HG03045 (cell line): ENCODE data around the gene TTC7B.

ENCODE experiments used
- ATAC-seq: cut with Tn5 transposase; IDR thresholded peaks from one replicate; pipeline ENCODE4 v1.9.1; 2021; ENCODE audit warnings: mild to moderate bottlenecking, moderate library complexity; ENCODE audit not compliant: unreplicated experiment

TTC7B gene

GRCh38 chr14:90676912-90677311, 139.3 kb downstream of the TTC7B start:
- no peak for ATAC-seq

GRCh38 chr14:90676356-90676755, 139.9 kb downstream of the TTC7B start:
- no peak for ATAC-seq

- no peak for ATAC-seq
Measured at GRCh38 chr14:90675399-90675798, 140.8 kb downstream of the TTC7B start.

- ATAC-seq = no peak
Measured at GRCh38 chr14:90674716-90675115, 141.5 kb downstream of the TTC7B start.

GRCh38 chr14:90674043-90674670, 142.1 kb downstream of the TTC7B start:
- ATAC-seq = no peak

GRCh38 chr14:90671382-90672234, 144.6 kb downstream of the TTC7B start:
- no peak for ATAC-seq

GRCh38 chr14:90669731-90670130, 146.5 kb downstream of the TTC7B start:
- ATAC-seq = no peak

- no peak for ATAC-seq
Measured at GRCh38 chr14:90666571-90666970, 149.7 kb downstream of the TTC7B start.

- ATAC-seq = no peak
Measured at GRCh38 chr14:90665321-90666000, 150.8 kb downstream of the TTC7B start.

GRCh38 chr14:90664911-90665310, 151.3 kb downstream of the TTC7B start:
- ATAC-seq = no peak

GRCh38 chr14:90663680-90664079, 152.6 kb downstream of the TTC7B start:
- ATAC-seq = no peak

GRCh38 chr14:90663140-90663539, 153.1 kb downstream of the TTC7B start:
- no peak for ATAC-seq

- no peak for ATAC-seq
Measured at GRCh38 chr14:90661866-90662265, 154.4 kb downstream of the TTC7B start.

GRCh38 chr14:90660865-90661570, 155.2 kb downstream of the TTC7B start:
- ATAC-seq = no peak

- no peak for ATAC-seq
Measured at GRCh38 chr14:90659156-90659555, 157.1 kb downstream of the TTC7B start.

GRCh38 chr14:90658541-90658967, 157.7 kb downstream of the TTC7B start:
- no peak for ATAC-seq

GRCh38 chr14:90656973-90657372, 159.3 kb downstream of the TTC7B start:
- ATAC-seq = no peak

- no peak for ATAC-seq
Measured at GRCh38 chr14:90655829-90656228, 160.4 kb downstream of the TTC7B start.

GRCh38 chr14:90654831-90655276, 161.4 kb downstream of the TTC7B start:
- no peak for ATAC-seq

GRCh38 chr14:90652626-90653025, 163.6 kb downstream of the TTC7B start:
- no peak for ATAC-seq

GRCh38 chr14:90651976-90652560, 164.2 kb downstream of the TTC7B start:
- ATAC-seq = no peak
